ENCODE data around the gene SYT17. TPM values are rescaled to one million over a fixed set of nuclear protein-coding genes. Genes with fewer than 3 reads are reported as not detected.

Gene SYT17
- total and polyA plus RNA-seq, 8 donors, result 2.9 to 37.1 (median 10.7) TPM

DNA sequence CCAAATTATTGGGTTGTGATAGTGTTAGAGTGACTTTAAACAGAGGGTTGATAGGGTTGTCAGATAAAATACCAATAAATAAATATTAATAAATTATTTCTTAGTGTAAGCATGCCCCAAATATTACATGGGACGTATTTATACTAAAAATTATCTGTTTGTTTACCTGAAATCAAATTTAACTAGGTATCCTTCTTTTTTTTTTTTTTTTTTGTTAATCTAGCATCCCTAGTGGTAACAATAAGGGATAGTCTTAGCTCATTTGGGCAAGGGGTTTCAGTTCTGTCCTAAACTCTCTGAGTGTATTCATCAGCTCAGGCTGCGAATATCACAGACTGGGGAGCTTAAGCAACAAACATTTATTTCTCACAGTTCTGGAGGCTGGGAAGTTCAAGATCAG lies 118.8 kb downstream of the SYT17 start:
- WGBS, 5 donors, result 80 to 86% (median 84%) methylated on average over 2 of the region's 2 CpGs
- H3K4me3 ChIP-seq, result no peak overlapping the region
- no peak for TF ChIP-seq EP300 (IDR thresholded peaks at IDR 0.05)
- no peak for TF ChIP-seq POLR2AphosphoS5 (IDR thresholded peaks at IDR 0.05)
- TF ChIP-seq, protein P1, sequence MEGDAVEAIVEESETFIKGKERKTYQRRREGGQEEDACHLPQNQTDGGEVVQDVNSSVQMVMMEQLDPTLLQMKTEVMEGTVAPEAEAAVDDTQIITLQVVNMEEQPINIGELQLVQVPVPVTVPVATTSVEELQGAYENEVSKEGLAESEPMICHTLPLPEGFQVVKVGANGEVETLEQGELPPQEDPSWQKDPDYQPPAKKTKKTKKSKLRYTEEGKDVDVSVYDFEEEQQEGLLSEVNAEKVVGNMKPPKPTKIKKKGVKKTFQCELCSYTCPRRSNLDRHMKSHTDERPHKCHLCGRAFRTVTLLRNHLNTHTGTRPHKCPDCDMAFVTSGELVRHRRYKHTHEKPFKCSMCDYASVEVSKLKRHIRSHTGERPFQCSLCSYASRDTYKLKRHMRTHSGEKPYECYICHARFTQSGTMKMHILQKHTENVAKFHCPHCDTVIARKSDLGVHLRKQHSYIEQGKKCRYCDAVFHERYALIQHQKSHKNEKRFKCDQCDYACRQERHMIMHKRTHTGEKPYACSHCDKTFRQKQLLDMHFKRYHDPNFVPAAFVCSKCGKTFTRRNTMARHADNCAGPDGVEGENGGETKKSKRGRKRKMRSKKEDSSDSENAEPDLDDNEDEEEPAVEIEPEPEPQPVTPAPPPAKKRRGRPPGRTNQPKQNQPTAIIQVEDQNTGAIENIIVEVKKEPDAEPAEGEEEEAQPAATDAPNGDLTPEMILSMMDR (IDR thresholded peaks at IDR 0.05), result no peak
- TF ChIP-seq POLR2A (IDR thresholded peaks at IDR 0.05), result no peak
- H3K9me3 ChIP-seq, result no peaks in the 10 kb centered on the region
- intact Hi-C loops (cut with DNase I; ENCODE audit: low total_unique reads), result no loop called here
- peaks cover 0 to 28% (median 3%) of the 10 kb centered on the region in 4 donors for H3K4me1 ChIP-seq
- no peaks in the 10 kb centered on the region for H3K36me3 ChIP-seq
- no peak for DNase-seq
- no peaks in the 10 kb centered on the region for H3K27me3 ChIP-seq
- no peak overlapping the region for H3K27ac ChIP-seq

DNA sequence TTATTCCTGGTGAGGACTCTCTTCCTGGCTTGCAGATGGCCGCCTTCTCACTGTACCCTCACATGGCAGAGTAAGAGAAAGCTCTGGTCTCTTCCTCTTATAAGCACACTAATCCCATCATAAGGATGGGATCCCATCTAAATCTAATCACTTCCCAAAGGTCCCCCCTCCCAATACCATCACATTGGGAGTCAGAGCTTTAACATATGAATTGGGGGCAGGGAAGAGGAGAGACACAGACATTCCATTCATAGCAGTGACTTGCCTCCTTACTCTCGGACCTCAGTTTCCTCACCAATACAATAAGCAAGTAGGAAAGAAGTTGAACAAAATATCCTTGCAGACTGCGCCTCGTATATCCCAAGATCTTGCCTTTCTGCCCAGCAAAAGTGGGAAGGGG lies 119.2 kb downstream of the SYT17 start:
- no peaks in the 10 kb centered on the region for H3K27me3 ChIP-seq
- peaks cover 0 to 28% (median 3%) of the 10 kb centered on the region in 4 donors for H3K4me1 ChIP-seq
- DNase-seq, result no peak
- 84 to 94% (median 91%) methylated on average over 4 of the region's 4 CpGs for WGBS, 5 donors
- TF ChIP-seq, protein P1 (IDR thresholded peaks at IDR 0.05), result no peak
- no peak for TF ChIP-seq EP300 (IDR thresholded peaks at IDR 0.05)
- no peak for TF ChIP-seq POLR2AphosphoS5 (IDR thresholded peaks at IDR 0.05)
- TF ChIP-seq POLR2A (IDR thresholded peaks at IDR 0.05), result no peak
- no peak overlapping the region for H3K4me3 ChIP-seq
- no peaks in the 10 kb centered on the region for H3K36me3 ChIP-seq
- H3K27ac ChIP-seq, result no peak overlapping the region
- intact Hi-C loops (cut with DNase I; ENCODE audit: low total_unique reads), result no loop called here
- no peaks in the 10 kb centered on the region for H3K9me3 ChIP-seq

DNA sequence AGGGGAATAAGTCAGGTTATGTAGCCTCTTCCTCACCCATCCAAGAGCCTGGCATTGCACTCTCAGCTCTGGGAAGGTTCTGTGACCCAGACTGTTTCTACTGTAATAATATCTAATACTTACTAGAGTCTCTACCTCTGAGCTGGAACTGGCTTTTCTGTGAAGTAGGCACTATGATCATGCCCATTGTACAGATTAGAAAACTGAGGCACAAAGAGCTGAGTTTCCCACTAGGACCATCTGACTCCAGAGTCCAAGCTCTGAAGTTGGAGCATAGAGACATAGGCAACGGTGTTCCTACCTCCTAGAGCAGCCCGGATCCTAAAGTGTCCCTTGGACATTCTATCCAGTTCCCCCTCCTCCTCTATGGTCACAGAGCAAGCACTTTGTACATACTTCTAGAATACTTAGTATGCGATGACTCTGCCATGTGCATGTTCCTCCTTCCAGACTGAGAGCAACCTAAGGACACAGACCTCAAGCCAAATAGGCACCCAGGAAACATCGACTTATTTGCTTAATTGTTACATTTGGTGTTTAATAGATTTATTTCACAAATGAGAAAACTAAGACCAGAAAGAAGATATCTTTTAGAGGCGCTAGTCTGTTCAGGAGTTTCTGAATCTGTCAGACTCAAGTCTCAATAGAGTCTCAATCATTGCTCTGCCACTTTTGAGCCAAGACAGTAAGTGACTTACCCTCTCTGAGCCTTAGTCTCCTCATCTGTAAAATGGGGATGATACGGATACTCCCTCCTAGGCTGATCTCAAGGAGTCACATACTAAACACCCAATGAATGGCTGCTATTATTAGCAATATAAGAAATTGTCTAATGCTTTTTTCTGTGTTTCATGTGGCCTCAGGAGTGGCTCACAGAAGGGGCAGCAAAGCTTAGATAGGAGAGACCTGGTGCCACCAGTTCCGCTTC lies 121.1 kb downstream of the SYT17 start:
- Histone ChIP-seq H3K9me3 (no peaks in the 10 kb centered on the region), H3K4me3 (no peak overlapping the region), H3K27ac (peak overlapping the region in 4 of 5 donors; percentile 1 to 45 (median 21)), H3K36me3 (no peaks in the 10 kb centered on the region), H3K4me1 (peaks cover 2 to 22% (median 4%) of the 10 kb centered on the region in 4 donors), H3K27me3 (no peaks in the 10 kb centered on the region)
- TF ChIP-seq POLR2A (IDR thresholded peaks at IDR 0.05) (no peak), POLR2AphosphoS5 (IDR thresholded peaks at IDR 0.05) (no peak), EP300 (IDR thresholded peaks at IDR 0.05) (no peak)
- TF ChIP-seq, protein P1 (IDR thresholded peaks at IDR 0.05), result no peak
- intact Hi-C loops (cut with DNase I; ENCODE audit: low total_unique reads), result no loop called here
- WGBS, 5 donors, result 73 to 85% (median 77%) methylated on average over 7 of the region's 7 CpGs
- DNase-seq, result no peak

DNA sequence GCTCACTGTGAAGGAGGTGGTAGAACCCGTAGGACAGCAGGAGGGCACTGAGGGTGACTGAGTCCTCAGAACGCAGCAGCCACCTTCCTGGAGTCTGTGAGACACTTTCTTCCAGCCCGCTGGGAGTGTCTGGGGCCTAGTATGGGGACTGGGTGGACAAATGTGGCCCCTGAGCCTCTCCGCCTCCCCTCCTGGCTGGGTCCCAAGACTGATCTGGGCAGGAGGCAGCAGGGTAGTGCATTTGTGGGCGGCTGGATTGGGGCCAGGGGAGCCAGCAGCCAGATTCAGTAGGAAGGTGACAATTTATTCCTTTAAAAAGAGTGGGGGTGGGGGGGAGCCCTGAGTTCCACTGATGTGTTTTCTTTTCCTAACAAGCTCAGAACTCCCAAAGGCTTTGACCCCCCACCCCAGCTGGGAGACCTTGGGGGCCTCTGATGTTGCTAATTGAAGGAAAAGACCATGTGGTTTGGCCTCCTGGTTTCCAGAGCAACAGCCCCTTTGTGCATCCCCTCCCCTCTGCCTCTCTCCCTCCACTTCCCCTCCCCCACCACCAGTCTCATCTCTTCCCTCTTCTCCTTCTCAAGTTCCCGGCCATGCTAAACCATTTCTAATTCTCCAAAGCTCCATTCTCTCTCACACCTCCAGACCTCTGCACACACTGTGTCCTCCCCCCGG lies 121.9 kb downstream of the SYT17 start:
- TF ChIP-seq, protein P1 (IDR thresholded peaks at IDR 0.05), result no peak
- no peak for TF ChIP-seq POLR2A (IDR thresholded peaks at IDR 0.05)
- no peak for TF ChIP-seq EP300 (IDR thresholded peaks at IDR 0.05)
- no peak for TF ChIP-seq POLR2AphosphoS5 (IDR thresholded peaks at IDR 0.05)
- 36 to 48% (median 39%) methylated on average over 6 to 7 of the region's 7 CpGs for WGBS, 5 donors
- peak overlapping the region in 4 of 5 donors; percentile 1 to 45 (median 21) for H3K27ac ChIP-seq
- H3K9me3 ChIP-seq, result no peaks in the 10 kb centered on the region
- H3K36me3 ChIP-seq, result no peaks in the 10 kb centered on the region
- H3K4me3 ChIP-seq, result no peak overlapping the region
- intact Hi-C loops (cut with DNase I; ENCODE audit: low total_unique reads), result no loop called here
- H3K4me1 ChIP-seq, result peaks cover 3 to 16% (median 7%) of the 10 kb centered on the region in 4 donors
- peak; percentile 64 to 68 for DNase-seq
- H3K27me3 ChIP-seq, result no peaks in the 10 kb centered on the region
